ENCODE measurements around the gene HNRNPA0. TPM values are rescaled to one million over a fixed set of nuclear protein-coding genes. Genes with fewer than 3 reads are reported as not detected.

The HNRNPA0 gene
- total RNA-seq, 2 experiments from 2014 or later: 26.0 to 34.0 TPM

DNA sequence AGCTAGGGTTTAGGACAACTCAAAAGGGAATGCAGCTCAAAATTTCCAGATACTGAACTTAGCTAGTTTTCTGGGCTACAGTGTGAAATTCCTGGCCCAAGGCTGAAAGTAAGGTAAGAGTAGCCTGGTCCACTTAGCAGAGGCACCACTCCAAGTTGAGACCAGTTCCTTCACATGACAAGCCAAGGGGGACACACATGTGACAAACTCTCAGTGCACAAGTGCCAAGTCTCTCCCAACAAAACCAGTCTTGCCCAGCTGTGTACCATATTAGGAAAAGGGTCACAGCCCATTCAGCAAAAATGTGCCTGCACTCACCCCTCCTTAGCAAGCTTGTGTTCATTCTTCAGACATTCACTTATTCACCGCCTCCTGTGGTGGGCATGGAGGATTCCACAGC lies 46.1 kb downstream of the HNRNPA0 start:
- H3K9me3 Mint-ChIP-seq (ENCODE audit: low read depth): peaks cover 3% of the 10 kb centered on the region
- no peaks in the 10 kb centered on the region for H3K27me3 Mint-ChIP-seq
- no peak overlapping the region for H3K27ac Mint-ChIP-seq
- DNase-seq (no peak), ATAC-seq (no peak)
- H3K36me3 Mint-ChIP-seq: peaks cover 3% of the 10 kb centered on the region
- no peak overlapping the region for H3K4me3 Mint-ChIP-seq
- no peaks in the 10 kb centered on the region for H3K4me1 Mint-ChIP-seq
- CTCF ChIA-PET: interaction anchor here (0.8 to 1.3 kb wide), 2 partner anchors 11 to 18 kb away, joined by 3 read pairs; no protein-coding TSS in a partner anchor

DNA sequence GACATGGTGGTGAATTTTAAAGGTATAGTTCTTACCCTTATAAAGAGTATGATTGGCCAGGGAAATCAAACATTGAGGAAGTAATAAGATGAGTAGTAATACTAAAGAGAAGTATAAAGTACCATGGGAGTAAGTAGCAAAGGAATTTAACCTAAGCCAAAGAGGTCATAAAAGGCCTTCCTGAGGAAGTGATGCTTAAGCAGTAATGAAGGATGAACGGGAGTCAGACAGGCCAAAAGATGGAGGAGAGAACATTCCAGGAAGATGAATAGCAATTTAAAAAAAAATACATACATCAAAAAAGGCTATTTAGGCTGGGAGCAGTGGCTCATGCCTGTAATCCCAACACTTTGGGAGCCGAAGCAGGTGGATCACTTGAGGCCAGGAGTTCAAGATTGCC lies 47.3 kb downstream of the HNRNPA0 start:
- no peak overlapping the region for H3K27ac Mint-ChIP-seq
- CTCF ChIA-PET: no interaction called here

DNA sequence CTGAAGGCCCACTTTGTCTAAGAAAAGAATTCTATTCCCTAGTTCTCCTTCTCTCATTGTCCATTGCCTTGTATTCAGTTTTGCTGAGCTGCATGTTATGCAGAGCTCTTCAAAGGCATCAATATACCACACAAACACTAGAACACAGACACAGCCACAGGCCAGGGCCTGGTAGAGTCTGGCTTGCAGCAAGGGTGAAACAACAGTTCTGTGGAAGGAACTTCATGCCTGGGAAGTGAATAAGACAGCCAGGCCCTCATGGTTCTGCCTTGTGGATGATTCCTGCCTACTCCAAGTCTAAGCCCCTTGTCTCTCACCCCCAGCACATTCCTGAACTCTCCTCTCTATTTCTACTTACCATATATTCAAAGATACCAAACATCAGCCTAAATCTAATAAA lies 49.1 kb downstream of the HNRNPA0 start:
- H3K9me3 Mint-ChIP-seq (ENCODE audit: low read depth): no peaks in the 10 kb centered on the region
- DNase-seq: no peak
- no peak overlapping the region for H3K27ac Mint-ChIP-seq
- no peak overlapping the region for H3K4me3 Mint-ChIP-seq
- H3K4me1 Mint-ChIP-seq: no peaks in the 10 kb centered on the region
- peaks cover 2% of the 10 kb centered on the region for H3K36me3 Mint-ChIP-seq
- H3K27me3 Mint-ChIP-seq: no peaks in the 10 kb centered on the region
- ATAC-seq: no peak
- CTCF ChIA-PET: no interaction called here

More for the DNA sequence above, 47.3 kb downstream of the HNRNPA0 start:
- Mint-ChIP-seq H3K9me3 (ENCODE audit: low read depth) (no peaks in the 10 kb centered on the region), H3K27me3 (no peaks in the 10 kb centered on the region), H3K4me1 (no peaks in the 10 kb centered on the region), H3K36me3 (peaks cover 2% of the 10 kb centered on the region), H3K4me3 (no peak overlapping the region)
- DNase-seq (no peak), ATAC-seq (no peak)

DNA sequence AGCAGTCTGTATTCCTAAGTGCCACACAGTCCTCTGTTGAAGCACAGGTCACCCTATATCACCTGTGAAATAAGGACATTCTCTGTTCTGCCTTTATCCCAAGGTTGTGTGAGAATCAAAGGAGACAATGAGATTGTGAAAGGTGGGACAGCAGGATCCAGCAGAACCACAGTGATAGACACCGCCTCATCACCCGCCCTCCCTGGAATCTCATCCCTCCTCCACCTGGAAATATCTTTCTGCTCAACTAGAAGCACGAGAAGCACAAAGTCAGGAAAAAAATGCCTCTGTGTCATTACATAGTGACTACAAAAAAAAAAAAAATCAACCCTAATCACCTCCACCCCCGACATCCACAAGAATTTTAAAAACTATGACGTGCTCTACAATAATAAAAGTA lies 50.6 kb downstream of the HNRNPA0 start:
- Mint-ChIP-seq H3K27me3 (no peaks in the 10 kb centered on the region), H3K4me3 (no peak overlapping the region), H3K4me1 (no peaks in the 10 kb centered on the region), H3K27ac (no peak overlapping the region), H3K9me3 (ENCODE audit: low read depth) (no peaks in the 10 kb centered on the region), H3K36me3 (peaks cover 2% of the 10 kb centered on the region)
- no peak for ATAC-seq
- no peak for DNase-seq
- CTCF ChIA-PET: interaction anchor here (1.2 kb wide), 1 partner anchor 43 kb away, joined by 4 read pairs; no protein-coding TSS in a partner anchor

DNA sequence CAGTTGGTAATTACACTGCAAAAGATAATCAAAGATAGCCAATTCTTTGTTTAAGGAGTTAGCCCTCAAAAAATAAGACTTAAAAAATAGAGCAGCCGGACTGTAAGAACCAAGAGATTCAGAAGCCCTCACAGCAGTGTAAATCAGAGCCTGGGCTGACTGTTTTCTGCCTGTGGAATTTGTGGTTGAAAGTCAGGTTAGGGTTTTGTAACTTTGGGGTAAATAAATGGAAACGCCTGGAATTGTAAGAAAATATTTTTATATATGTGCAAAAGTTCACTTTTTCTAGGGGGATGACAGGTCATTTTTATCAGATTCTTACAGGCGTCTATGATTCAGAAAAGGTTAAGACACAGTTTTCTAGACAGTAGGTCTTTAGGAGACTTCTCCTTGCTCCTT lies 53.9 kb downstream of the HNRNPA0 start:
- CTCF ChIA-PET: interaction anchor here (1.4 kb wide), 1 partner anchor 40 kb away, joined by 3 read pairs; no protein-coding TSS in a partner anchor
- H3K27me3 Mint-ChIP-seq: no peaks in the 10 kb centered on the region
- peaks cover 19% of the 10 kb centered on the region for H3K4me1 Mint-ChIP-seq
- no peak overlapping the region for H3K4me3 Mint-ChIP-seq
- H3K9me3 Mint-ChIP-seq (ENCODE audit: low read depth): no peaks in the 10 kb centered on the region
- H3K27ac Mint-ChIP-seq: no peak overlapping the region
- ATAC-seq (no peak), DNase-seq (no peak)
- peaks cover 4% of the 10 kb centered on the region for H3K36me3 Mint-ChIP-seq

DNA sequence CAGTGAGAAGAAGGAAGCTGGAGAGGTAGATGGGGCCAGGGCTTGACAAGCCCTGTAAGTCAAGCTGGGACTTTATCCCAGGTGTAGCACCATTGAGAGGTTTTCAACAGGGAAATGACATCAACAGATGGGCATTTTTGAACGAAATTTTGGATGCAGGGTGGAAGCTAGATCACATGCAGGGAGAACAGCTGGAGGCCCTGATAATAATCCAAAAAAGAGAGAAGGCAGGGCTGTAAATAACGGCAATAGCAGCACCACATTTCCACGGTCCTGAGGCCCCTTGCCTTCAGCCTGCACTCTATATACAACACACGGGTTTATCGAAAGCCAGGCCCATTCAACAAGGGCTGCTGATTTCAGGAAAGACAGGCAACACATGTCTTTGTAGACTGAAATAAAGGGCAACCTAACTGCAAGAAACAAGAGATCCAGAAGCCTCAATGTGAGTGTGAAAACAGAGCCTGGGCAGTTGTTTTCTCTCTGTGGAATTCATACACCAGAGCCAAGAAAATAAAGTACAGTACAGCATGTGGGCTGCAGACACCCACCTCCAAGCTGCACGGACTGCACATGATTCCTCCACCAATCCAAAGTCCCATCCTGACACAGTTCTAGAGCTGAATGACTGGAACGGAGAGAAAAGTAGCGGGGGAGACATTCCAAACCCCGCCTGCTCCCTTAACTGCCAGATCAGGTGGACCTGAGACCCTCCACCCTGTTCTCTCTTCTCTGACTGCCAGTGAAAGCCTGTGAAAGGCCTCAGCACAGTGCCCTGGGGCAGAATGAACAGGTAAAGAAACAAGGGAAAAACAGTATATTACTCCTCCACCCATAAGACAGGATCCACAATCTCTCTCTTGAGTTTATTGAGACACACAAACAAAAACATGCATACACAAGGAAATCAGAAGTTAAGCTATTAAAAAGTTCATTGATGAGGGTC lies 54.6 kb downstream of the HNRNPA0 start:
- H3K36me3 Mint-ChIP-seq: peaks cover 6% of the 10 kb centered on the region
- H3K27ac Mint-ChIP-seq: no peak overlapping the region
- CTCF ChIA-PET: interaction anchor here (1.4 to 5.3 kb wide), 2 partner anchors 39 to 43 kb away, joined by 3 to 25 read pairs; no protein-coding TSS in a partner anchor
- DNase-seq (no peak), ATAC-seq (no peak)
- H3K4me3 Mint-ChIP-seq: no peak overlapping the region
- peaks cover 26% of the 10 kb centered on the region for H3K4me1 Mint-ChIP-seq
- H3K27me3 Mint-ChIP-seq: no peaks in the 10 kb centered on the region
- no peaks in the 10 kb centered on the region for H3K9me3 Mint-ChIP-seq (ENCODE audit: low read depth)

DNA sequence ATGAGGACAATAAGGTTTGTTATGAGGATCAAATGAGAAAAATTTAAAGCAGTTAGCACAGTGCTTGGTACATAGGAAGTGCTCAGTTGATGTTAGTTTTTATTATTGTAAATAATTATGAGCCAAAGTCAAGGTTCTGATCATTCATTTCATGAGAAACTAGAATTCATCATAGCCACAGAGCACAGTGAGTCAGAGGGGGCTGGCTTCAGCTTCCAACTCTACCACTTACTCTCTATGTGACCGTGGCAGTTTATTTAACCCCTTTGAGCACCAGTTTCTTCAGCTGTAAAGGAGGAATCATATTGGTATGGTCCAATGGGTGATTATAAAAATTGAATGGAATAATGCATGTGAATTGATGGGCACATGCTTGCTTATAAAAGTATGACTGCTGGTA lies 57.7 kb downstream of the HNRNPA0 start:
- DNase-seq: peak; percentile 51
- peak overlapping the region; percentile 84 for H3K27ac Mint-ChIP-seq
- no peak overlapping the region for H3K4me3 Mint-ChIP-seq

DNA sequence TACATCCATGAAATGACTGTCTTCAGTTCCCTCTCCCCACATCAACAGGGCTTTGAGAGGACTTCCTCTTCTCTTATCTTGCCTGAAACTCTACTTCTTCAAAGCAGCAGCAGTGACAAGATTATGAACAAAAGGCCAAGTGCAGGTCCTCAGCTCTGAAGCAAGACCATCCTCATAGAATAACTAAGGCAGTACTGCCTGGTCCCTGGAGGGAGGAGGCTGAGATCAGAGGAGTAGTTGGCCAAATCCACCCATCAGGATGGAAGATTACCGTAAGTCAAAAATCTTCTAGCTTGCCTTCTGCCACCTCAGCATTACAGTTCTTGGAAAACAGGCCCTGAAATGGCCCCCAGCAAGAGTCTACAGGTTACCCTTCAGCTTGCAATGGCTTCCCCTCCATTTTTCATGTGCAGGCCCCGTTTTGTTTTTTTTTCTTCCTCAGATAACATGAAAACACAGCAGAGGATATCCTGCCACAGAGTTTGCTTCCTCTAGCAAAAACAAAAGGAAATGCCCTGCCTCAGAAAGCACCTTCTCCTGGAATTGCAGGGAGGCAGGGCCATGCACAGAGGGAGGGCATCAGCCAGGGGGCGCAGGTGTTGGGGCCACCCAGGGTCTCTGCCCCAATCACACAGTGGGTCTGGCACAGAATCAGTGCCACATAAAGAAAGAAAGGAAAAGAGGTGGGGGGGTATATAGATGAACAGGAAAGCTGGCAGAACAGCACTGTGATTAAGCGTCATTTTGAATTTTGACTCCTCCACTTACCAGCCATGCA lies 58.3 kb downstream of the HNRNPA0 start:
- Mint-ChIP-seq H3K36me3 (peaks cover 4% of the 10 kb centered on the region), H3K4me3 (peak overlapping the region; percentile 11), H3K9me3 (ENCODE audit: low read depth) (no peaks in the 10 kb centered on the region), H3K4me1 (peaks cover 26% of the 10 kb centered on the region), H3K27ac (peak overlapping the region; percentile 84), H3K27me3 (no peaks in the 10 kb centered on the region)
- ATAC-seq: peak; percentile 48
- DNase-seq: no peak
- CTCF ChIA-PET: interaction anchor here (0.7 to 8.7 kb wide), 11 partner anchors 12 to 59 kb away, joined by 3 to 47 read pairs (median 5); partner anchors contain the start of genes HNRNPA0 and KLHL3

More for the DNA sequence above, 57.7 kb downstream of the HNRNPA0 start:
- H3K9me3 Mint-ChIP-seq (ENCODE audit: low read depth): no peaks in the 10 kb centered on the region
- peaks cover 26% of the 10 kb centered on the region for H3K4me1 Mint-ChIP-seq
- CTCF ChIA-PET: interaction anchor here (0.7 to 8.7 kb wide), 8 partner anchors 11 to 55 kb away, joined by 3 to 47 read pairs (median 8); partner anchors contain the start of gene KLHL3
- peaks cover 4% of the 10 kb centered on the region for H3K36me3 Mint-ChIP-seq
- ATAC-seq: peak; percentile 85
- H3K27me3 Mint-ChIP-seq: no peaks in the 10 kb centered on the region

Other genes with a start within 250 kb of the HNRNPA0 start
- gene KLHL3, start 18.3 kb downstream of the HNRNPA0 start, total RNA-seq: 1 to 10 TPM; 3.0 to 5.7 TPM
- gene MYOT, start 113.5 kb upstream of the HNRNPA0 start, total RNA-seq: not detected
- gene PKD2L2, start 135.1 kb upstream of the HNRNPA0 start, total RNA-seq: under 1 TPM in 1 of 2 experiments, not detected in 1; 0.38 TPM

Measured in activated CD8-positive, alpha-beta memory T cell treated with anti-CD3 and anti-CD28 coated beads, Interleukin-2, amount 10 ng/mL, durations not matched to agents 7 days and 5 days (primary cell).